Gastrocnemius medialis (tissue), 4 donors: ENCODE results near the gene VRK3. TPM values are rescaled to one million over a fixed set of nuclear protein-coding genes. Genes with fewer than 3 reads are reported as not detected.
A peak's percentile ranks its signal among the peaks of the same experiment; 100 is the strongest.

Experiments
- ATAC-seq, 2 donors: fragments of 150-250 bp; one replicate each; pipeline ENCODE4 v1.9.1; 2016
- DNase-seq, 2 donors: peaks; one replicate each; pipeline ENCODE4 v3.0.0-alpha.2; 2019
- H3K27ac ChIP-seq, 4 donors: fragments of 200-600 bp; sonication (generic); 1 replicate in 1 of 4; 2 replicates in 3 of 4; pipeline ENCODE4 v1.5.1; 2016 to 2018; ENCODE audit warnings: mild to moderate bottlenecking in 2 of 4, moderate library complexity in 1 of 4
- H3K27me3 ChIP-seq, 3 donors: fragments of 200-600 bp; sonication (generic) in 2 of 3; 1 replicate in 1 of 3; 2 replicates in 2 of 3; pipeline versions ENCODE4 v1.5.1 to v1.6.0; 2016 to 2019; ENCODE audit warnings: mild to moderate bottlenecking in 1 of 3, moderate library complexity in 1 of 3
- H3K36me3 ChIP-seq, 2 donors: fragments of 200-600 bp; sonication (generic) in 1 of 2; one replicate each; pipeline ENCODE4 v1.5.1; 2017 to 2018
- H3K4me1 ChIP-seq, 2 donors: fragments of 200-600 bp; sonication (generic) in 1 of 2; one replicate each; pipeline ENCODE4 v1.5.1; 2016 to 2017; ENCODE audit warnings: mild to moderate bottlenecking in 2 of 2
- H3K4me3 ChIP-seq, 4 donors: fragments of 200-600 bp; sonication (generic) in 3 of 4; 1 replicate in 1 of 4; 2 replicates in 3 of 4; pipeline ENCODE4 v1.5.1; 2016 to 2019; ENCODE audit warnings: mild to moderate bottlenecking in 2 of 4
- H3K9me3 ChIP-seq, 3 donors: fragments of 200-600 bp; sonication (generic) in 2 of 3; 1 replicate in 1 of 3; 2 replicates in 2 of 3; pipeline ENCODE4 v1.5.1; 2016 to 2019
- CTCF ChIP-seq, 5 experiments: fragments of 450-650 bp in 3 of 5; fragments of 200-600 bp in 2 of 5; sonication (generic) in 2 of 5; IDR thresholded peaks in 4 of 5; conservative IDR thresholded peaks in 1 of 5; 1 replicate in 4 of 5; 2 replicates in 1 of 5; pipeline ENCODE4 v1.5.1; 2016 to 2019; ENCODE audit warnings: antibody characterized with exemption in 5 of 5, mild to moderate bottlenecking in 3 of 5, moderate library complexity in 3 of 5
- POLR2A ChIP-seq, 2 donors: fragments of 450-650 bp; IDR thresholded peaks; one replicate each; pipeline ENCODE4 v1.6.1; 2017; ENCODE audit warnings: antibody characterized with exemption in 2 of 2, mild to moderate bottlenecking in 2 of 2, moderate library complexity in 2 of 2
- in situ Hi-C, 4 donors: fragments of 200-750 bp; cut with MboI; loops; one replicate each; pipeline versions ENCODE4 v1.15.0 to v1.8.0; 2017; ENCODE audit warnings: low sequenced_read_pairs in 4 of 4
- intact Hi-C: fragments of 100-400 bp; cut with DNase I; formaldehyde crosslinking; loops from one replicate; pipeline ENCODE4 v1.15.1; 2023; ENCODE audit warnings: low total_unique reads
- total RNA-seq, 4 donors: library from RNA; depleted of rRNA; stranded (reverse); fragments of >200 nt; gene quantifications; one replicate each; pipeline versions ENCODE4 v1.1.0 to v1.2.3, GENCODE V29; 2016

Gene VRK3
- total RNA-seq, 4 donors from 2014 or later, result 36.0 to 52.8 (median 39.9) TPM

DNA sequence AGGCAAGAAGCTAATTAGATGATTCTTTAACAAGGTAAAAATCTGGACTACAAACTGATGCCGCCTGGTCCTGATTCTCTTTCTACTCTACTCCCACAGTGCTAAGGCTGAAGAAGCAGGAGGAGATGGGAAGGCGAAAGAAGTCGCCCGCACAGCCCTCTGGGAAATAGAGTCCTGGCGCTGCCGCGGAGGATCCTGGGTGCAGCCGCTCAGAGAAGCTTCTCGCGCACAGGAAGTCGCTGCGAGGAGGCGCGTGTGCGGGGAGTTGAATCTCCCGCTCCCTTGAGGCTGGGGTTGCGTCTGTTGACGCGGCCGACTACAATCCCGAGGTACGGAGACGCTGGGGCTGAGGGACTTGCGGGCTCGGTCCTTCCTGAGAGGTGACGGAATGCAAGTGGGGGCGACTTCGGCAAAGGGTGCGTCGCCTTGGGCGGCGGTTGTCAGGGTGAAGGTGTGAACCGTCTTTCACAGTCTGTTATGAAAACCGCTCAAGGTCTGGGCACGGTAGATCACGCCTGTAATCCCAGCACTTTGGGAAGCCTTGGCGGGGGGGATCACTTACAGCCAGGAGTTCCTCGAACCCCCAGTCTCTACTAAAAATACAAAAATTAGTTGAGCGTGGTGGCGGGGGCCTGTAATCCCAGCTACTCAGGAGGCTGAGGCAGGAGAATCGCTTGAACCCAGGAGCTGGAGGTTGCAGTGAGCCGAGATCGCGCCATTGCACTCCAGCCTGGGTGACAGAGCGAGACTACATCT lies 800 bp upstream of the VRK3 start, which contains the start of gene ZNF473:
ZNF473 (plus strand) TSS at position 212 of the 756 bp plus-strand sequence. CDS start 5,078 bp downstream, outside the sequence.
- H3K9me3 ChIP-seq, result no peaks in the 10 kb centered on the region
- in situ Hi-C loops (no loop called here), intact Hi-C loops (loop anchor here (1.0 to 5.0 kb wide), 7 partner anchors 21 to 1341 kb away; partner anchors contain the start of genes ALDH16A1, ATF5, CLDND2 and ETFB)
- H3K4me3 ChIP-seq, result peak within 1 kb of the TSS; percentile 93 to 99 (median 96)
- H3K27ac ChIP-seq, result peak within 1 kb of the TSS; percentile 90 to 98 (median 94)
- peak; percentile 90 to 95 for DNase-seq
- ATAC-seq, result peak; percentile 88 to 90
- H3K36me3 ChIP-seq, result peaks cover 0 to 5% of the 10 kb centered on the region in 2 donors
- H3K4me1 ChIP-seq, result peaks cover 24 to 27% of the 10 kb centered on the region in 2 donors
- no peaks in the 10 kb centered on the region for H3K27me3 ChIP-seq
- peak in 1 of 2 donors; percentile 54 for TF ChIP-seq POLR2A (IDR thresholded peaks at IDR 0.05)
- TF ChIP-seq CTCF (IDR thresholded peaks at IDR 0.05 in 4 of 5, conservative IDR thresholded peaks at IDR 0.05 in 1 of 5), result peak in 1 of 5 experiments; percentile 10

- H3K36me3 ChIP-seq, result peaks cover 0 to 8% of the 10 kb centered on the region in 2 donors
- H3K27ac ChIP-seq, result peak overlapping the region; percentile 90 to 98 (median 94)
- TF ChIP-seq POLR2A (IDR thresholded peaks at IDR 0.05), result no peak
- no peak for TF ChIP-seq CTCF (IDR thresholded peaks at IDR 0.05 in 4 of 5, conservative IDR thresholded peaks at IDR 0.05 in 1 of 5)
- intact Hi-C loops (loop anchor here (1.0 to 5.0 kb wide), 7 partner anchors 20 to 1343 kb away; partner anchors contain the start of genes ALDH16A1, ATF5, CLDND2 and ETFB), in situ Hi-C loops (no loop called here)
- no peaks in the 10 kb centered on the region for H3K9me3 ChIP-seq
- peak overlapping the region; percentile 93 to 99 (median 96) for H3K4me3 ChIP-seq
- ATAC-seq (peak; percentile 2 to 8), DNase-seq (no peak)
- H3K27me3 ChIP-seq, result no peaks in the 10 kb centered on the region
- H3K4me1 ChIP-seq, result peaks cover 24 to 27% of the 10 kb centered on the region in 2 donors
These were observed 502 bp downstream of the VRK3 start for GRCh38 chr19:50024719-50025021.

- TF ChIP-seq POLR2A (IDR thresholded peaks at IDR 0.05) (no peak), CTCF (IDR thresholded peaks at IDR 0.05 in 4 of 5, conservative IDR thresholded peaks at IDR 0.05 in 1 of 5) (no peak)
- peaks cover 24 to 27% of the 10 kb centered on the region in 2 donors for H3K4me1 ChIP-seq
- DNase-seq (no peak), ATAC-seq (no peak)
- H3K27me3 ChIP-seq, result no peaks in the 10 kb centered on the region
- in situ Hi-C loops (no loop called here), intact Hi-C loops (no loop called here)
- peaks cover 0 to 20% of the 10 kb centered on the region in 2 donors for H3K36me3 ChIP-seq
- no peak overlapping the region for H3K27ac ChIP-seq
- no peak overlapping the region for H3K4me3 ChIP-seq
- H3K9me3 ChIP-seq, result no peaks in the 10 kb centered on the region
These were observed 2.3 kb downstream of the VRK3 start for GRCh38 chr19:50022823-50023222.

DNA sequence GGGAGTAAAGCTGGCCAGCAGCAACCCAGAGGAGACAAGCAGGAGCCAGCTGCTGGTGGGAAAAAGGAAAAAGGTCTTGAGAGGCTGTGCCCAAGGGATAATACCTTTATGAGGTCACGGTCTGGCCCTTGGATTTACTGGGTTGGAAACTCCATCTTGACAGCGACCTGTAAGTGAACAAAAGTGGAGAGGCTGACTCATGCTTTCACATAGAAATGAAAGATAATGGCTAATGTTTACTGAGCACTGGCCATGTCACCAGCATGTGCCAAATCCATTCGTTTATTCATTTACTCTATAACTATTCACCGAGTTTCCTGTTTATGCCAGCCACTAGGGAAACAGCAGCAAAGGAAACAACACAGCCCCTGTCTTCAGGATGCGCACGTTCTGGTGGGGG lies 4.7 kb downstream of the VRK3 start:
- no peak for TF ChIP-seq CTCF (IDR thresholded peaks at IDR 0.05 in 4 of 5, conservative IDR thresholded peaks at IDR 0.05 in 1 of 5)
- peaks cover 12 to 16% of the 10 kb centered on the region in 2 donors for H3K4me1 ChIP-seq
- no peak overlapping the region for H3K4me3 ChIP-seq
- in situ Hi-C loops, result no loop called here
- ATAC-seq (no peak), DNase-seq (no peak)
- H3K36me3 ChIP-seq, result peaks cover 0 to 39% of the 10 kb centered on the region in 2 donors
- no peak overlapping the region for H3K27ac ChIP-seq
- no peaks in the 10 kb centered on the region for H3K27me3 ChIP-seq
- intact Hi-C loops, result no loop called here
- no peaks in the 10 kb centered on the region for H3K9me3 ChIP-seq
